AG04449 (cell line): ENCODE measurements around the gene SBF2.

Experiments used
- CTCF ChIA-PET: fragments of 350-600 bp; formaldehyde crosslinking; extraction: SDS; loops from one replicate; lab custom pipeline; 2021; ENCODE audit warnings: antibody characterized with exemption; lab: Yijun Ruan, JAX
- POLR2A ChIA-PET: fragments of 400-600, 350-600 bp; formaldehyde crosslinking; extraction: SDS; loops from one replicate; lab custom pipeline; 2020; ENCODE audit warnings: antibody characterized with exemption, inconsistent platforms; lab: Yijun Ruan, JAX
- DNase-seq: peaks from one replicate; pipeline ENCODE4 v3.0.0-alpha.2; 2010; ENCODE audit warnings: low read depth, low spot score
- H3K4me3 ChIP-seq: 2 replicates; pipeline ENCODE4 v1.5.1; 2011; ENCODE audit warnings: low read depth, mild to moderate bottlenecking, control low read depth, low read length
- TF ChIP-seq, protein P1 (sequence below): IDR thresholded peaks from one replicate; pipeline ENCODE4 v1.5.1; 2011; ENCODE audit warnings: mild to moderate bottlenecking, moderate library complexity, low read length, control low read depth, inconsistent platforms; ENCODE audit not compliant: insufficient read depth; ENCODE audit errors: missing control alignments

SBF2 gene

GRCh38 chr11:10293423-10294289 is at the start of gene SBF2:
Gene SBF2, minus strand, starts transcription at chr11:10294219. Its CDS starts 150 bp downstream, at chr11:10294069.
- H3K4me3 ChIP-seq: peak within 1 kb of the TSS; percentile 79
- ChIA-PET POLR2A (interaction anchor here (0.6 to 1.0 kb wide), 3 partner anchors 9 to 690 kb away, joined by 3 to 7 read pairs (median 3); partner anchors contain the start of gene ADM), CTCF (interaction anchor here (1.4 to 1.7 kb wide), 2 partner anchors 9 to 86 kb away, joined by 3 to 6 read pairs; no protein-coding TSS in a partner anchor)
- TF ChIP-seq, protein P1, sequence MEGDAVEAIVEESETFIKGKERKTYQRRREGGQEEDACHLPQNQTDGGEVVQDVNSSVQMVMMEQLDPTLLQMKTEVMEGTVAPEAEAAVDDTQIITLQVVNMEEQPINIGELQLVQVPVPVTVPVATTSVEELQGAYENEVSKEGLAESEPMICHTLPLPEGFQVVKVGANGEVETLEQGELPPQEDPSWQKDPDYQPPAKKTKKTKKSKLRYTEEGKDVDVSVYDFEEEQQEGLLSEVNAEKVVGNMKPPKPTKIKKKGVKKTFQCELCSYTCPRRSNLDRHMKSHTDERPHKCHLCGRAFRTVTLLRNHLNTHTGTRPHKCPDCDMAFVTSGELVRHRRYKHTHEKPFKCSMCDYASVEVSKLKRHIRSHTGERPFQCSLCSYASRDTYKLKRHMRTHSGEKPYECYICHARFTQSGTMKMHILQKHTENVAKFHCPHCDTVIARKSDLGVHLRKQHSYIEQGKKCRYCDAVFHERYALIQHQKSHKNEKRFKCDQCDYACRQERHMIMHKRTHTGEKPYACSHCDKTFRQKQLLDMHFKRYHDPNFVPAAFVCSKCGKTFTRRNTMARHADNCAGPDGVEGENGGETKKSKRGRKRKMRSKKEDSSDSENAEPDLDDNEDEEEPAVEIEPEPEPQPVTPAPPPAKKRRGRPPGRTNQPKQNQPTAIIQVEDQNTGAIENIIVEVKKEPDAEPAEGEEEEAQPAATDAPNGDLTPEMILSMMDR: no peak
- DNase-seq: no peak

GRCh38 chr11:10338287-10338686 is 44.3 kb upstream of the SBF2 start:
- no peak for DNase-seq
- POLR2A ChIA-PET: no interaction called here
- no peak overlapping the region for H3K4me3 ChIP-seq
- TF ChIP-seq, protein P1: no peak
- CTCF ChIA-PET: interaction anchor here (1.2 kb wide), 1 partner anchor 28 kb away, joined by 4 read pairs; no protein-coding TSS in a partner anchor

- TF ChIP-seq, protein P1: no peak
- no peak for DNase-seq
- POLR2A ChIA-PET: no interaction called here
- CTCF ChIA-PET: interaction anchor here (1.1 kb wide), 1 partner anchor 34 kb away, joined by 3 read pairs; no protein-coding TSS in a partner anchor
- H3K4me3 ChIP-seq: no peak overlapping the region
Measured at GRCh38 chr11:10333490-10333889, 39.5 kb upstream of the SBF2 start.

DNA sequence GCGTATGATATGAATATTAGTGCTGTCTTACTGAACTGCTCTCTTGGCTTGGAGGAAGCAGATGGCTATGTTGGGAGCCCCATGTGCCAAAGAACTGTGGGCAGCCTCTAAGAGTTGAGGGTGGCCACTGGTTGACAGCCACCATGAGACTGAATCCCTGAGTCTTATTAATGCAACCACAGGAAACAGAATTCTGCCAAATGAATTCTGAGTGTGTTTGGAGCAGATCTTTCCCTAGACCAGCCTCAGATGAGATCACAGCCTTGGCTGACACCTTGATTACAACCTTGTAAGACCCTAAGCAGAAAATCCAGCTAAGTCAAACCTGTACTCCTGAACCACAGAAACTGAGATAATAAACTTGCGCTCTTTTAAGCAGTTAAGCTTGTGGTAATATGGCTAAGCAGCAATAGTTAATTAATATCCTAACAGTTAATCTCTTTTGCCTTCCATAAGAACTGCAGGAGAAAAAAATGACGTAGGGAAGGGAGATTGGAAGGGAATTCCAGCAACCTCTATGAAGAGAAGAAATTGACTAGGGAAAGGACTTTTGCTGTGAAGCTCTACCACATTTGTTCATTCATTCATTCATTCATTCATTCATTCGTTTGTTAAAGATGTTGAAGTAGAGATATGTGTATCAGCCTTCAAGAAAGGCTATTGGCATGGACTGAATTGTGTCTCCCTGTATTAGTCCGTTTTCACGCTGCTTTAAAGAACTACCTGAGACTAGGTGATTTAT is 37.7 kb upstream of the SBF2 start:
- ChIA-PET POLR2A (no interaction called here), CTCF (no interaction called here)
- DNase-seq: no peak
- TF ChIP-seq, protein P1: no peak
- H3K4me3 ChIP-seq: no peak overlapping the region

DNA sequence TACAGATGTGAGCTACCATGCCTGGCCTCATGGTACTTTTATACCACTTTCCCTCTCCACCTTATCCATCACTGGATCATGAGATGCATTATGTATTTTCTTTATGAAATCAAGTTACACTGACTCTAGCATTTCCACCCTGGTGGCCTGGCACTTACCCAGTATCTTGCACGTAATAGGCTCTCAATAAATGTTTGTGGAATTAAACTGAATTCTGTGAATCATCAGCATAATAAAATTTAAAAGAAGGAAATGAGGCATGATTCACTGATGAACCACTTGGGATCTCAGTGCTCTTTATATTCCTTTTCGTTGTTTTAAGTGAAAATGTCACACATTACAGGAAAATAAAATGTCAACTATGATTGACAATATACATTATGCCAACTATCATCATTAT is 35.9 kb upstream of the SBF2 start:
- peak; percentile 79 for DNase-seq
- ChIA-PET CTCF (interaction anchor here (0.7 to 4.4 kb wide), 4 partner anchors 11 to 185 kb away, joined by 3 to 25 read pairs (median 3); no protein-coding TSS in a partner anchor), POLR2A (interaction anchor here (1.6 kb wide), 1 partner anchor 21 kb away, joined by 4 read pairs; no protein-coding TSS in a partner anchor)
- TF ChIP-seq, protein P1: no peak
- H3K4me3 ChIP-seq: no peak overlapping the region
